IMR-90 (cell line): ENCODE data around the gene ZNF207. TPM values are rescaled to one million over a fixed set of nuclear protein-coding genes. Genes with fewer than 3 reads are reported as not detected.
"Not testable (repeated sequence)": the region's sequence is repeated elsewhere in the genome, so short reads cannot be mapped to it uniquely, and the experiment has no call there.

Experiments
- ATAC-seq: fragments of 200-7000 bp; cut with Tn5 transposase; 2 replicates; pipeline ENCODE4 v1.9.1; 2020; ENCODE audit warnings: low read depth, mild to moderate bottlenecking, moderate library complexity
- BruUV-seq: library from RNA; stranded (reverse); fragments of 400-500 nt; replicated peaks from 2 replicates; lab custom pipeline; 2021; lab: Mats Ljungman, UMichigan
- CTCF ChIA-PET: fragments of 300-600 bp; formaldehyde crosslinking; extraction: SDS; loops from one replicate; lab custom pipeline; 2021; ENCODE audit warnings: antibody characterized with exemption; lab: Yijun Ruan, JAX
- POLR2A ChIA-PET: fragments of 300-600 bp; sonication (Branson Sonifier 250); formaldehyde crosslinking; loops from one replicate; lab custom pipeline; 2022; ENCODE audit warnings: antibody characterized with exemption; ENCODE audit not compliant: unreplicated experiment; lab: Charles Lee
- DNase-seq: peaks from one replicate; pipeline ENCODE4 v3.0.0; 2013
- H2AFZ ChIP-seq: replicated peaks from 2 replicates; pipeline ENCODE3; 2013; ENCODE audit warnings: low read length, mild to moderate bottlenecking; ENCODE audit not compliant: poor library complexity
- H2AK5ac ChIP-seq: 2 replicates; pipeline ENCODE4 v1.6.1; 2013; ENCODE audit warnings: low read depth, low read length, inconsistent platforms
- H2AK9ac ChIP-seq: replicated peaks from 2 replicates; pipeline ENCODE3; 2013; ENCODE audit warnings: mild to moderate bottlenecking, low read depth, low read length, moderate library complexity; ENCODE audit not compliant: poor library complexity
- H2BK120ac ChIP-seq: 2 replicates; pipeline ENCODE4 v1.6.1; 2013; ENCODE audit warnings: low read depth, low read length, inconsistent platforms
- H2BK15ac ChIP-seq: 3 replicates; pipeline ENCODE4 v1.6.1; 2013; ENCODE audit warnings: low read depth, low read length, inconsistent platforms
- H2BK20ac ChIP-seq: 2 replicates; pipeline ENCODE4 v1.6.1; 2013; ENCODE audit warnings: low read depth, mild to moderate bottlenecking, inconsistent platforms, low read length, moderate library complexity
- H2BK5ac ChIP-seq: 2 replicates; pipeline ENCODE4 v1.6.1; 2013; ENCODE audit warnings: mild to moderate bottlenecking, low read depth, low read length, inconsistent platforms; ENCODE audit not compliant: poor library complexity, severe bottlenecking
- H3K14ac ChIP-seq: replicated peaks from 2 replicates; pipeline ENCODE4 v1.6.1; 2013; ENCODE audit warnings: low read depth, low read length, inconsistent platforms
- H3K18ac ChIP-seq: 2 replicates; pipeline ENCODE4 v1.6.1; 2013; ENCODE audit warnings: low read depth, low read length, control low read depth
- H3K23ac ChIP-seq: 2 replicates; pipeline ENCODE4 v1.6.1; 2013; ENCODE audit warnings: low read depth, low read length, inconsistent platforms
- H3K27ac ChIP-seq: 2 replicates; pipeline ENCODE4 v1.5.1; 2013; ENCODE audit warnings: mild to moderate bottlenecking, control low read depth, low read length; ENCODE audit not compliant: insufficient read depth
- H3K27me3 ChIP-seq: 2 replicates; pipeline ENCODE4 v1.6.1; 2013; ENCODE audit warnings: low read length; ENCODE audit not compliant: control insufficient read depth, insufficient read depth
- H3K36me3 ChIP-seq: 2 replicates; pipeline ENCODE4 v1.6.1; 2013; ENCODE audit warnings: low read length, mixed read lengths; ENCODE audit not compliant: control insufficient read depth, insufficient read depth
- H3K4ac ChIP-seq: 2 replicates; pipeline ENCODE4 v1.6.1; 2013; ENCODE audit warnings: low read depth, low read length, inconsistent platforms
- H3K4me1 ChIP-seq: 2 replicates; pipeline ENCODE4 v1.6.1; 2013; ENCODE audit warnings: low read length, mixed read lengths; ENCODE audit not compliant: control insufficient read depth, insufficient read depth
- H3K4me2 ChIP-seq: 2 replicates; pipeline ENCODE4 v1.6.1; 2013; ENCODE audit warnings: low read depth, mild to moderate bottlenecking, control low read depth, low read length, moderate library complexity
- H3K4me3 ChIP-seq: 2 replicates; pipeline ENCODE4 v1.5.1; 2013; ENCODE audit warnings: low read depth, mild to moderate bottlenecking, control low read depth, low read length, moderate library complexity; ENCODE audit not compliant: insufficient read depth
- H3K56ac ChIP-seq: 2 replicates; pipeline ENCODE4 v1.6.1; 2013; ENCODE audit warnings: low read length, inconsistent platforms; ENCODE audit not compliant: insufficient read depth; ENCODE audit errors: extremely low read depth
- H3K79me1 ChIP-seq, 2 experiments: 2 replicates each; pipeline ENCODE4 v1.6.1; 2013; ENCODE audit warnings: low read length in 2 of 2, inconsistent platforms in 1 of 2, low read depth in 1 of 2
- H3K9ac ChIP-seq: 2 replicates; pipeline ENCODE4 v1.6.1; 2013; ENCODE audit warnings: low read depth, low read length, control low read depth
- H3K9me1 ChIP-seq: 2 replicates; pipeline ENCODE4 v1.6.1; 2013; ENCODE audit warnings: low read length, inconsistent platforms; ENCODE audit not compliant: insufficient read depth
- H3K9me3 ChIP-seq: 2 replicates; pipeline ENCODE4 v1.6.1; 2013; ENCODE audit warnings: low read length; ENCODE audit not compliant: control insufficient read depth, insufficient read depth
- H4K20me1 ChIP-seq: 2 replicates; pipeline ENCODE4 v1.6.1; 2013; ENCODE audit warnings: low read length, inconsistent platforms; ENCODE audit not compliant: insufficient read depth
- H4K5ac ChIP-seq: 2 replicates; pipeline ENCODE4 v1.6.1; 2013; ENCODE audit warnings: mild to moderate bottlenecking, low read depth, low read length, control low read depth
- H4K8ac ChIP-seq, 2 experiments: 2 replicates each; pipeline ENCODE4 v1.6.1; 2013; ENCODE audit warnings: low read depth in 2 of 2, low read length in 2 of 2, control low read depth in 1 of 2, inconsistent platforms in 1 of 2
- H4K91ac ChIP-seq: 2 replicates; pipeline ENCODE4 v1.6.1; 2013; ENCODE audit warnings: low read depth, low read length, inconsistent platforms; ENCODE audit not compliant: insufficient read depth
- WGBS, 2 experiments: methylation state at CpG; one replicate each; pipeline versions ENCODE4 v1.1.5 to v1.1.7; 2013; ENCODE audit warnings: missing lambda C conversion rate in 2 of 2; ENCODE audit not compliant: insufficient read length in 1 of 2; ENCODE audit errors: extremely low coverage in 2 of 2; 5-methylcytosine and 5-hydroxymethylcytosine counted together
- dilution Hi-C: fragments of 300-500 bp; cut with HindIII; formaldehyde crosslinking; loops from one replicate; pipeline ENCODE4 v1.14.3; 2018; ENCODE audit warnings: low sequenced_read_pairs; ENCODE audit not compliant: unreplicated experiment
- in situ Hi-C: fragments of 300-500 bp; cut with MboI; formaldehyde crosslinking; loops from 3 replicates; pipeline ENCODE4 v1.14.3; 2019; ENCODE audit warnings: low sequenced_read_pairs, inconsistent platforms, mixed read lengths
- intact Hi-C: fragments of 100-400 bp; cut with micrococcal nuclease; formaldehyde crosslinking; loops from 2 replicates; pipeline ENCODE4 v1.10.0; 2022
- polyA plus RNA-seq, 3 experiments: library from polyadenylated mRNA; depleted of rRNA; stranded (reverse); fragments of >200 nt; gene quantifications; 2 replicates each; pipeline ENCODE4 v1.2.3, GENCODE V29; 2012; ENCODE audit warnings: low replicate concordance in 1 of 3
- total RNA-seq: library from RNA; depleted of rRNA; stranded (reverse); fragments of >200 nt; gene quantifications from 2 replicates; pipeline ENCODE4 v1.2.3, GENCODE V29; 2012

ZNF207 gene
- total and polyA plus RNA-seq, 2 of the 4 experiments (the other 2 are of a cell fraction): 199 to 207 TPM

DNA sequence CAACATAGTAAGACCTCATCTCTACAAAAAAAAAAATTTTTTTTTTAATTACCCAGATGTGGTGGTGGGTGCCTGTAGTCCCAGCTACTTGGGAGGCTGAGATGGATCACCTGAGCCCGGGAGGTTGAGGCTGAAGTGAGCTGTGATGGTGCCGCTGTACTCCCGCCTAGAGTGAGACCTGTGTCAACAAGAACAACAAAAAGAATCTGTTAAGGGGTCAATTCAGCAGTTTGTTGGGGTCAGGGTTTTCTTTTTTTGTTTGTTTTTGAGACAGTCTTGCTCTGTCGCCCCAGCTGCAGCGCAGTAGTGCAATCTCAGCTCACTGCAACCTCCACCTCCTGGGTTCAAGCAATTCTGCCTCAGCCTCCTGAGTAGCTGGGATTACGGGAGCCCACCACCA, 29.9 kb upstream of the ZNF207 start:
- WGBS, 2 experiments: no CpG with 5 or more reads among the region's 6 CpGs
- H2AK9ac ChIP-seq, DNase-seq, H4K5ac ChIP-seq, H3K9me3 ChIP-seq, H3K79me1 ChIP-seq, H2BK15ac ChIP-seq, H2BK120ac ChIP-seq, H3K4me1 ChIP-seq, H4K20me1 ChIP-seq, BruUV-seq, H3K9me1 ChIP-seq, H2BK20ac ChIP-seq, H4K8ac ChIP-seq, H4K91ac ChIP-seq, dilution Hi-C loops, H3K9ac ChIP-seq, intact Hi-C loops, H2AFZ ChIP-seq, H3K14ac ChIP-seq, H3K4me2 ChIP-seq, H2BK5ac ChIP-seq, H3K56ac ChIP-seq, H3K27ac ChIP-seq, H3K36me3 ChIP-seq, H3K4me3 ChIP-seq, H3K23ac ChIP-seq, H3K18ac ChIP-seq, H2AK5ac ChIP-seq, in situ Hi-C loops, ATAC-seq, H3K4ac ChIP-seq, POLR2A ChIA-PET: not testable (repeated sequence)
- CTCF ChIA-PET: interaction anchor here (0.5 to 1.2 kb wide), 2 partner anchors 12 to 384 kb away, joined by 3 to 4 read pairs; no protein-coding TSS in a partner anchor
- H3K27me3 ChIP-seq: peaks cover 14% of the 10 kb centered on the region
